ENCODE data around the gene HSPB1.

HSPB1 gene

GRCh38 chr7:76303202-76304147 lies 1.0 kb downstream of the HSPB1 start:
- TF ChIP-seq EGR1 (IDR thresholded peaks at IDR 0.05) (peak; percentile 88), FOXM1 (IDR thresholded peaks at IDR 0.05; ENCODE audit: borderline replicate concordance, low read depth) (no peak), MAX (IDR thresholded peaks at IDR 0.05) (peak; percentile 79), NFIC (IDR thresholded peaks at IDR 0.05) (peak; percentile 91)

GRCh38 chr7:76304888-76305375 lies 2.5 kb downstream of the HSPB1 start:
- no peak for TF ChIP-seq CREB1 (IDR thresholded peaks at IDR 0.05; ENCODE audit: low read depth)
- no peak for TF ChIP-seq TEAD4 (IDR thresholded peaks at IDR 0.05)
- no peak for TF ChIP-seq FOXM1 (IDR thresholded peaks at IDR 0.05; ENCODE audit: borderline replicate concordance, low read depth)
- TF ChIP-seq ZBTB7A (IDR thresholded peaks at IDR 0.05; ENCODE audit: low read depth) = no peak
- no peak for TF ChIP-seq TAF1 (IDR thresholded peaks at IDR 0.05; ENCODE audit: low read depth)
- no peak for TF ChIP-seq USF1 (IDR thresholded peaks at IDR 0.05)
- no peak for TF ChIP-seq EGR1 (IDR thresholded peaks at IDR 0.05)
- TF ChIP-seq CEBPB (IDR thresholded peaks at IDR 0.05) = no peak
- TF ChIP-seq REST (IDR thresholded peaks at IDR 0.05; ENCODE audit: low read depth) = no peak
- no peak for TF ChIP-seq MAX (IDR thresholded peaks at IDR 0.05)
- no peak for TF ChIP-seq EP300 (IDR thresholded peaks at IDR 0.05; ENCODE audit: borderline replicate concordance)
- TF ChIP-seq TCF12 (IDR thresholded peaks at IDR 0.05; ENCODE audit: low read depth) = no peak
- no peak for TF ChIP-seq RAD21 (IDR thresholded peaks at IDR 0.05; ENCODE audit: low read depth)
- no peak for TF ChIP-seq YY1 (IDR thresholded peaks at IDR 0.05; ENCODE audit: low read depth)
- no peak for TF ChIP-seq NFIC (IDR thresholded peaks at IDR 0.05)

GRCh38 chr7:76310102-76310957 lies 7.9 kb downstream of the HSPB1 start:
- TF ChIP-seq YY1 (IDR thresholded peaks at IDR 0.05; ENCODE audit: low read depth) (no peak), MAX (IDR thresholded peaks at IDR 0.05) (no peak), USF1 (IDR thresholded peaks at IDR 0.05) (no peak), TEAD4 (IDR thresholded peaks at IDR 0.05) (no peak), EP300 (IDR thresholded peaks at IDR 0.05; ENCODE audit: borderline replicate concordance) (no peak), RAD21 (IDR thresholded peaks at IDR 0.05; ENCODE audit: low read depth) (no peak), NFIC (IDR thresholded peaks at IDR 0.05) (no peak; the same call in 1 of the 2 replicates), TCF12 (IDR thresholded peaks at IDR 0.05; ENCODE audit: low read depth) (no peak)

- TF ChIP-seq MAX (IDR thresholded peaks at IDR 0.05) (peak; percentile 25; the same call in 1 of the 2 replicates), CREB1 (IDR thresholded peaks at IDR 0.05; ENCODE audit: low read depth) (no peak), RAD21 (IDR thresholded peaks at IDR 0.05; ENCODE audit: low read depth) (peak; percentile 100), TEAD4 (IDR thresholded peaks at IDR 0.05) (peak; percentile 58), TCF12 (IDR thresholded peaks at IDR 0.05; ENCODE audit: low read depth) (peak; percentile 24; the same call in 1 of the 2 replicates), REST (IDR thresholded peaks at IDR 0.05; ENCODE audit: low read depth) (no peak), NFIC (IDR thresholded peaks at IDR 0.05) (no peak), ZBTB7A (IDR thresholded peaks at IDR 0.05; ENCODE audit: low read depth) (no peak), EGR1 (IDR thresholded peaks at IDR 0.05) (no peak), FOXM1 (IDR thresholded peaks at IDR 0.05; ENCODE audit: borderline replicate concordance, low read depth) (no peak), USF1 (IDR thresholded peaks at IDR 0.05) (no peak), EP300 (IDR thresholded peaks at IDR 0.05; ENCODE audit: borderline replicate concordance) (no peak; the same call in 1 of the 2 replicates), YY1 (IDR thresholded peaks at IDR 0.05; ENCODE audit: low read depth) (no peak), CEBPB (IDR thresholded peaks at IDR 0.05) (no peak), TAF1 (IDR thresholded peaks at IDR 0.05; ENCODE audit: low read depth) (no peak)
Observed at GRCh38 chr7:76314042-76314721, 11.7 kb downstream of the HSPB1 start.
